Trophoblast cell (in vitro differentiated cells and primary cell): Measurements from ENCODE around the gene PITPNB.

ENCODE experiments used
- DNase-seq, 2 donors: peaks; one replicate each; pipeline ENCODE4 v3.0.0-alpha.2; 2016
- H2AFZ ChIP-seq: 2 replicates; pipeline ENCODE4 v1.6.1; 2013; ENCODE audit warnings: low read length, moderate library complexity, mild to moderate bottlenecking; ENCODE audit not compliant: insufficient read depth, poor library complexity
- H2AK5ac ChIP-seq: 2 replicates; pipeline ENCODE4 v1.6.1; 2013; ENCODE audit warnings: mild to moderate bottlenecking, low read length
- H2BK120ac ChIP-seq: 2 replicates; pipeline ENCODE4 v1.6.1; 2013; ENCODE audit warnings: low read length, mild to moderate bottlenecking, moderate library complexity; ENCODE audit not compliant: insufficient read depth, poor library complexity
- H2BK12ac ChIP-seq: 2 replicates; pipeline ENCODE4 v1.6.1; 2013; ENCODE audit warnings: mild to moderate bottlenecking, low read length, moderate library complexity
- H2BK5ac ChIP-seq: 2 replicates; pipeline ENCODE4 v1.6.1; 2013; ENCODE audit warnings: low read length, low read depth, moderate library complexity, mild to moderate bottlenecking; ENCODE audit not compliant: poor library complexity
- H3K14ac ChIP-seq: 2 replicates; pipeline ENCODE4 v1.6.1; 2013; ENCODE audit warnings: mild to moderate bottlenecking, low read length
- H3K18ac ChIP-seq: 2 replicates; pipeline ENCODE4 v1.6.1; 2013; ENCODE audit warnings: mild to moderate bottlenecking, low read length
- H3K23ac ChIP-seq: 2 replicates; pipeline ENCODE4 v1.6.1; 2013; ENCODE audit warnings: low read length
- H3K27ac ChIP-seq: 2 replicates; pipeline ENCODE4 v1.5.1; 2013; ENCODE audit warnings: low read depth, mild to moderate bottlenecking, inconsistent platforms, low read length, moderate library complexity
- H3K27me3 ChIP-seq: 2 replicates; pipeline ENCODE4 v1.6.1; 2013; ENCODE audit warnings: inconsistent platforms, mild to moderate bottlenecking, low read length, moderate library complexity; ENCODE audit not compliant: insufficient read depth
- H3K36me3 ChIP-seq, 2 experiments: 1 replicate in 1 of 2; 2 replicates in 1 of 2; pipeline ENCODE4 v1.6.1; 2013; ENCODE audit warnings: low read length in 2 of 2, mild to moderate bottlenecking in 2 of 2, moderate library complexity in 1 of 2; ENCODE audit not compliant: insufficient read depth in 2 of 2, control insufficient read depth in 1 of 2
- H3K4ac ChIP-seq: 2 replicates; pipeline ENCODE4 v1.6.1; 2013; ENCODE audit warnings: low read depth, mild to moderate bottlenecking, low read length, moderate library complexity
- H3K4me1 ChIP-seq, 2 experiments: 1 replicate in 1 of 2; 2 replicates in 1 of 2; pipeline ENCODE4 v1.6.1; 2013; ENCODE audit warnings: low read length in 2 of 2, mild to moderate bottlenecking in 2 of 2, moderate library complexity in 1 of 2; ENCODE audit not compliant: insufficient read depth in 2 of 2, control insufficient read depth in 1 of 2
- H3K4me2 ChIP-seq: 2 replicates; pipeline ENCODE4 v1.6.1; 2013; ENCODE audit warnings: inconsistent platforms, mild to moderate bottlenecking, low read length, moderate library complexity
- H3K4me3 ChIP-seq: 2 replicates; pipeline ENCODE4 v1.5.1; 2013; ENCODE audit warnings: mild to moderate bottlenecking, low read depth, low read length, inconsistent platforms
- H3K79me1 ChIP-seq: one replicate; pipeline ENCODE4 v1.6.1; 2013; ENCODE audit warnings: low read length
- H3K79me2 ChIP-seq: 2 replicates; pipeline ENCODE4 v1.6.1; 2013; ENCODE audit warnings: low read length, mild to moderate bottlenecking; ENCODE audit not compliant: control insufficient read depth, insufficient read depth, poor library complexity
- H3K9ac ChIP-seq: 2 replicates; pipeline ENCODE4 v1.6.1; 2013; ENCODE audit warnings: mild to moderate bottlenecking, low read length
- H3K9me3 ChIP-seq: 2 replicates; pipeline ENCODE4 v1.6.1; 2013; ENCODE audit warnings: low read depth, mild to moderate bottlenecking, control low read depth, inconsistent platforms, low read length; ENCODE audit not compliant: insufficient read depth
- H4K12ac ChIP-seq: 2 replicates; pipeline ENCODE4 v1.6.1; 2013; ENCODE audit warnings: low read depth, mild to moderate bottlenecking, low read length, moderate library complexity
- H4K8ac ChIP-seq: 2 replicates; pipeline ENCODE4 v1.6.1; 2013; ENCODE audit warnings: low read depth, mild to moderate bottlenecking, low read length, moderate library complexity
- H4K91ac ChIP-seq: one replicate; pipeline ENCODE4 v1.6.1; 2013; ENCODE audit warnings: low read depth, mild to moderate bottlenecking, low read length, moderate library complexity
- WGBS: extraction: QIAGEN DNeasy Blood & Tissue Kit; methylation state at CpG from one replicate; pipeline ENCODE4 v1.1.7; 2013; ENCODE audit warnings: missing lambda C conversion rate; ENCODE audit not compliant: insufficient read length, insufficient coverage; ENCODE audit errors: extremely low coverage; 5-methylcytosine and 5-hydroxymethylcytosine counted together

The PITPNB gene

GRCh38 chr22:27809226-27809603, 109.8 kb downstream of the PITPNB start:
- Histone ChIP-seq H3K4me1 (peaks cover 3% of the 10 kb centered on the region in 2 experiments), H4K91ac (no peak overlapping the region), H2BK5ac (no peak overlapping the region), H3K18ac (no peak overlapping the region), H3K9ac (no peak overlapping the region), H3K4me2 (no peak overlapping the region), H3K79me2 (no peaks in the 10 kb centered on the region), H3K79me1 (no peaks in the 10 kb centered on the region), H2BK12ac (no peak overlapping the region), H2AK5ac (no peak overlapping the region), H3K9me3 (peaks cover 7% of the 10 kb centered on the region), H2AFZ (no peak overlapping the region), H3K23ac (no peak overlapping the region), H4K8ac (no peak overlapping the region), H3K27ac (no peak overlapping the region), H3K4ac (no peak overlapping the region), H3K4me3 (no peak overlapping the region), H3K27me3 (no peaks in the 10 kb centered on the region), H4K12ac (no peak overlapping the region), H3K36me3 (no peaks in the 10 kb centered on the region), H2BK120ac (no peak overlapping the region), H3K14ac (no peak overlapping the region)
- no CpG with 5 or more reads among the region's 5 CpGs for WGBS
- no peak for DNase-seq

GRCh38 chr22:27808451-27809225, 110.4 kb downstream of the PITPNB start:
- Histone ChIP-seq H3K36me3 (no peaks in the 10 kb centered on the region), H3K18ac (no peak overlapping the region), H2BK5ac (no peak overlapping the region), H3K4me2 (no peak overlapping the region), H4K12ac (no peak overlapping the region), H3K27ac (no peak overlapping the region), H3K14ac (no peak overlapping the region), H4K8ac (no peak overlapping the region), H4K91ac (no peak overlapping the region), H2AK5ac (no peak overlapping the region), H3K23ac (no peak overlapping the region), H2BK120ac (no peak overlapping the region), H3K4me1 (peaks cover 3% of the 10 kb centered on the region in 2 experiments), H3K9me3 (peaks cover 7% of the 10 kb centered on the region), H3K79me2 (no peaks in the 10 kb centered on the region), H2BK12ac (no peak overlapping the region), H3K4me3 (no peak overlapping the region), H3K4ac (no peak overlapping the region), H3K27me3 (no peaks in the 10 kb centered on the region), H2AFZ (no peak overlapping the region), H3K9ac (no peak overlapping the region), H3K79me1 (no peaks in the 10 kb centered on the region)
- DNase-seq, result no peak
- WGBS, result no CpG with 5 or more reads among the region's 18 CpGs

- no peak for DNase-seq
- WGBS, result no CpG with 5 or more reads among the region's 7 CpGs
- no peak overlapping the region for H2BK120ac ChIP-seq
- H3K79me1 ChIP-seq, result peaks cover 8% of the 10 kb centered on the region
- H3K9me3 ChIP-seq, result peaks cover 7% of the 10 kb centered on the region
- H3K14ac ChIP-seq, result no peak overlapping the region
- H2BK5ac ChIP-seq, result no peak overlapping the region
- no peak overlapping the region for H3K4me2 ChIP-seq
- H2AK5ac ChIP-seq, result no peak overlapping the region
- H4K8ac ChIP-seq, result no peak overlapping the region
- no peak overlapping the region for H3K23ac ChIP-seq
- H2BK12ac ChIP-seq, result no peak overlapping the region
- H4K12ac ChIP-seq, result no peak overlapping the region
- H3K9ac ChIP-seq, result no peak overlapping the region
- H3K79me2 ChIP-seq, result peaks cover 2% of the 10 kb centered on the region
- no peak overlapping the region for H3K4ac ChIP-seq
- no peak overlapping the region for H4K91ac ChIP-seq
- no peak overlapping the region for H3K18ac ChIP-seq
- H3K27me3 ChIP-seq, result peaks cover 16% of the 10 kb centered on the region
- H2AFZ ChIP-seq, result no peak overlapping the region
- H3K4me3 ChIP-seq, result no peak overlapping the region
- H3K27ac ChIP-seq, result no peak overlapping the region
- H3K4me1 ChIP-seq, result peaks cover 3 to 6% of the 10 kb centered on the region in 2 experiments
- H3K36me3 ChIP-seq, result no peaks in the 10 kb centered on the region
Observed at GRCh38 chr22:27805841-27806240, 113.2 kb downstream of the PITPNB start.

GRCh38 chr22:27804470-27805297, 114.4 kb downstream of the PITPNB start:
- Histone ChIP-seq H3K23ac (no peak overlapping the region), H2BK5ac (no peak overlapping the region), H3K27me3 (peaks cover 28% of the 10 kb centered on the region), H4K8ac (peak overlapping the region; percentile 14), H3K4me2 (peak overlapping the region; percentile 40), H3K4me3 (no peak overlapping the region), H3K36me3 (no peaks in the 10 kb centered on the region), H2AK5ac (no peak overlapping the region), H3K9me3 (peaks cover 7% of the 10 kb centered on the region), H3K18ac (no peak overlapping the region), H2AFZ (no peak overlapping the region), H3K27ac (no peak overlapping the region), H4K12ac (no peak overlapping the region), H2BK120ac (no peak overlapping the region), H3K4me1 (peaks cover 13 to 16% of the 10 kb centered on the region in 2 experiments), H3K79me1 (peaks cover 11% of the 10 kb centered on the region), H3K4ac (no peak overlapping the region), H3K14ac (no peak overlapping the region), H4K91ac (no peak overlapping the region), H2BK12ac (peak overlapping the region; percentile 3), H3K79me2 (peaks cover 2% of the 10 kb centered on the region), H3K9ac (no peak overlapping the region)
- peak; percentile 24 to 74 for DNase-seq
- WGBS, result no CpG with 5 or more reads among the region's 31 CpGs
